Smooth muscle cell (in vitro differentiated cells): ENCODE data around the gene TMEM74B. TPM values are rescaled to one million over a fixed set of nuclear protein-coding genes. Genes with fewer than 3 reads are reported as not detected.
A peak's percentile ranks its signal among the peaks of the same experiment; 100 is the strongest.

Source experiments
- DNase-seq: peaks from one replicate; lab custom pipeline; 2025; ENCODE audit not compliant: unreplicated experiment; lab: John Stamatoyannopoulos, UW
- H2AFZ ChIP-seq: fragments of 200-600 bp; sonication (generic); 2 replicates; pipeline ENCODE4 v1.6.0; 2016; ENCODE audit warnings: antibody characterized with exemption, low read depth, mild to moderate bottlenecking
- H3F3A ChIP-seq: fragments of 200-600 bp; sonication (generic); 2 replicates; pipeline ENCODE4 v1.6.0; 2017; ENCODE audit warnings: antibody characterized with exemption, low read depth
- H3K27ac ChIP-seq: fragments of 200-600 bp; sonication (generic); 2 replicates; pipeline ENCODE4 v1.5.1; 2016; ENCODE audit warnings: low read depth, mild to moderate bottlenecking
- H3K27me3 ChIP-seq: fragments of 200-600 bp; sonication (generic); 2 replicates; pipeline ENCODE4 v1.6.1; 2016; ENCODE audit warnings: low read depth, mild to moderate bottlenecking
- H3K36me3 ChIP-seq: fragments of 200-600 bp; sonication (generic); 2 replicates; pipeline ENCODE4 v1.5.1; 2016; ENCODE audit warnings: low read depth
- H3K4me1 ChIP-seq: fragments of 200-600 bp; sonication (generic); 2 replicates; pipeline ENCODE4 v1.5.1; 2016; ENCODE audit warnings: low read depth
- H3K4me2 ChIP-seq: fragments of 200-600 bp; sonication (generic); 2 replicates; pipeline ENCODE4 v1.6.0; 2016; ENCODE audit warnings: mild to moderate bottlenecking
- H3K4me3 ChIP-seq: fragments of 200-600 bp; sonication (generic); 2 replicates; pipeline ENCODE4 v1.5.1; 2016; ENCODE audit warnings: mild to moderate bottlenecking
- H3K79me2 ChIP-seq: fragments of 200-600 bp; sonication (generic); 2 replicates; pipeline ENCODE4 v1.6.0; 2016; ENCODE audit warnings: low read depth, mild to moderate bottlenecking
- H3K9ac ChIP-seq: fragments of 200-600 bp; sonication (generic); 2 replicates; pipeline ENCODE4 v1.6.0; 2016; ENCODE audit warnings: low read depth
- H3K9me3 ChIP-seq: fragments of 200-600 bp; sonication (generic); replicated peaks from 2 replicates; pipeline ENCODE4 v1.5.1; 2016; ENCODE audit warnings: low read depth
- H4K20me1 ChIP-seq: fragments of 200-600 bp; sonication (generic); 2 replicates; pipeline ENCODE4 v1.6.0; 2016; ENCODE audit warnings: low read depth
- CTCF ChIP-seq: fragments of 200-600 bp; sonication (generic); IDR thresholded peaks from 2 replicates; pipeline ENCODE4 v1.5.1; 2017; ENCODE audit warnings: borderline replicate concordance, mild to moderate bottlenecking, antibody characterized with exemption; ENCODE audit not compliant: insufficient read depth, poor library complexity, severe bottlenecking
- WGBS: methylation state at CpG from one replicate; pipeline ENCODE4 v1.1.7; 2016; ENCODE audit warnings: low lambda C conversion rate; 5-methylcytosine and 5-hydroxymethylcytosine counted together
- polyA plus RNA-seq: library from polyadenylated mRNA; unstranded; fragments of >200 nt; fragmentation: Nextera tagmentation; extraction: Ambion mirVana; gene quantifications from 2 replicates; pipeline ENCODE4 v1.2.1, GENCODE V29; 2016
- total RNA-seq: library from RNA; depleted of rRNA; stranded (reverse); fragments of >200 nt; gene quantifications from 2 replicates; pipeline ENCODE4 v1.2.3, GENCODE V29; 2014

Gene TMEM74B
- total and polyA plus RNA-seq, 2 experiments from 2014 or later: 0.94 TPM; not detected in 1

- Histone ChIP-seq H3K9ac (no peak overlapping the region), H3K36me3 (no peaks in the 10 kb centered on the region), H3K27ac (no peak overlapping the region), H3K4me1 (no peaks in the 10 kb centered on the region), H3F3A (no peaks in the 10 kb centered on the region), H3K79me2 (no peaks in the 10 kb centered on the region), H3K4me2 (peak overlapping the region; percentile 90), H4K20me1 (no peaks in the 10 kb centered on the region), H3K27me3 (peaks cover 36% of the 10 kb centered on the region), H3K9me3 (no peaks in the 10 kb centered on the region), H2AFZ (no peak overlapping the region), H3K4me3 (peak overlapping the region; percentile 55)
- 32% methylated on average over 10 of the region's 20 CpGs for WGBS
- peak; percentile 54 for TF ChIP-seq CTCF
- no peak for DNase-seq
Observed at GRCh38 chr20:1185790-1186334, 1.1 kb upstream of the TMEM74B start.

GRCh38 chr20:1185316-1185741 lies 548 bp upstream of the TMEM74B start:
- no peaks in the 10 kb centered on the region for H3K79me2 ChIP-seq
- H3K27ac ChIP-seq: no peak overlapping the region
- peak overlapping the region; percentile 55 for H3K4me3 ChIP-seq
- H3K9ac ChIP-seq: no peak overlapping the region
- no peak for DNase-seq
- no peaks in the 10 kb centered on the region for H3F3A ChIP-seq
- no CpG with 5 or more reads among the region's 54 CpGs for whole genome bisulfite sequencing
- no peaks in the 10 kb centered on the region for H3K36me3 ChIP-seq
- no peak overlapping the region for H2AFZ ChIP-seq
- no peaks in the 10 kb centered on the region for H3K9me3 ChIP-seq
- H3K4me2 ChIP-seq: peak overlapping the region; percentile 90
- peaks cover 32% of the 10 kb centered on the region for H3K27me3 ChIP-seq
- H3K4me1 ChIP-seq: no peaks in the 10 kb centered on the region
- TF ChIP-seq CTCF: no peak
- H4K20me1 ChIP-seq: no peaks in the 10 kb centered on the region

GRCh38 chr20:1184260-1184637 lies 532 bp downstream of the TMEM74B start:
- DNase-seq: no peak
- no peaks in the 10 kb centered on the region for H3K4me1 ChIP-seq
- peak overlapping the region; percentile 90 for H3K4me2 ChIP-seq
- H3K27ac ChIP-seq: no peak overlapping the region
- WGBS: 62% methylated on average over 13 of the region's 13 CpGs
- no peaks in the 10 kb centered on the region for H4K20me1 ChIP-seq
- H3K9me3 ChIP-seq: no peaks in the 10 kb centered on the region
- no peaks in the 10 kb centered on the region for H3F3A ChIP-seq
- H3K79me2 ChIP-seq: no peaks in the 10 kb centered on the region
- H3K4me3 ChIP-seq: peak overlapping the region; percentile 55
- H3K27me3 ChIP-seq: peaks cover 32% of the 10 kb centered on the region
- TF ChIP-seq CTCF: no peak
- H3K36me3 ChIP-seq: no peaks in the 10 kb centered on the region
- H3K9ac ChIP-seq: no peak overlapping the region
- no peak overlapping the region for H2AFZ ChIP-seq

GRCh38 chr20:1183153-1183552 lies 1.6 kb downstream of the TMEM74B start:
- Histone ChIP-seq H3K36me3 (no peaks in the 10 kb centered on the region), H3K79me2 (no peaks in the 10 kb centered on the region), H4K20me1 (no peaks in the 10 kb centered on the region), H3K27ac (no peak overlapping the region), H3K9me3 (no peaks in the 10 kb centered on the region), H2AFZ (no peak overlapping the region), H3K4me1 (no peaks in the 10 kb centered on the region), H3K4me2 (no peak overlapping the region), H3K9ac (no peak overlapping the region), H3K4me3 (no peak overlapping the region), H3K27me3 (peaks cover 32% of the 10 kb centered on the region), H3F3A (no peaks in the 10 kb centered on the region)
- no peak for TF ChIP-seq CTCF
- 92% methylated on average over 6 of the region's 6 CpGs for WGBS
- DNase-seq: no peak
